Esophagus squamous epithelium (tissue), 4 donors: ENCODE results near the gene ERP44.

Experiments used
- POLR2A ChIP-seq, 4 donors: fragments of 450-650 bp; IDR thresholded peaks; one replicate each; pipeline ENCODE4 v1.6.1; 2017; ENCODE audit warnings: antibody characterized with exemption in 4 of 4, mild to moderate bottlenecking in 4 of 4, moderate library complexity in 3 of 4
- TF ChIP-seq, protein P1 (sequence below), 6 experiments: fragments of 450-650 bp in 4 of 6; fragments of 200-600 bp in 2 of 6; sonication (generic) in 2 of 6; IDR thresholded peaks; one replicate each; pipeline ENCODE4 v1.5.1; 2016 to 2019; ENCODE audit warnings: antibody characterized with exemption in 6 of 6, mild to moderate bottlenecking in 4 of 6, moderate library complexity in 4 of 6

DNA sequence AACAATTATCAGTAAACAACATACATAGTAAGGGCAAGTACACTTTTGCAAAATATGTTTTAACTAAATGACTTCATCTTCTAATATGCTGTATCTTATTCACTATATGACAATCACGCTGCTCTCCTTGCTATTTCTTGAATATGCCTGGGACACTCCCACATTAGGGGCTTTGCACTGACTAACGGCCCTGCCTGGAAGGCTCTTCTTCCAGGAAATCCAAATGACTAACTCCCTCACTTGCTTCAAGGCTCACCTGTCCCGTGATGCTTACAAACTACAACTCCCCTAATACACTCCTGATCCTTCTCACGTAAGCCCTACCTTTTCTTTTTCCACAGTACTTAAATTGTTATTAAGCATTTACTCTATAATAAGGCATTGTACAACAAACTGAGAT lies 10.6 kb downstream of the ERP44 start:
- no peak for TF ChIP-seq POLR2A (IDR thresholded peaks at IDR 0.05)
- TF ChIP-seq, protein P1, sequence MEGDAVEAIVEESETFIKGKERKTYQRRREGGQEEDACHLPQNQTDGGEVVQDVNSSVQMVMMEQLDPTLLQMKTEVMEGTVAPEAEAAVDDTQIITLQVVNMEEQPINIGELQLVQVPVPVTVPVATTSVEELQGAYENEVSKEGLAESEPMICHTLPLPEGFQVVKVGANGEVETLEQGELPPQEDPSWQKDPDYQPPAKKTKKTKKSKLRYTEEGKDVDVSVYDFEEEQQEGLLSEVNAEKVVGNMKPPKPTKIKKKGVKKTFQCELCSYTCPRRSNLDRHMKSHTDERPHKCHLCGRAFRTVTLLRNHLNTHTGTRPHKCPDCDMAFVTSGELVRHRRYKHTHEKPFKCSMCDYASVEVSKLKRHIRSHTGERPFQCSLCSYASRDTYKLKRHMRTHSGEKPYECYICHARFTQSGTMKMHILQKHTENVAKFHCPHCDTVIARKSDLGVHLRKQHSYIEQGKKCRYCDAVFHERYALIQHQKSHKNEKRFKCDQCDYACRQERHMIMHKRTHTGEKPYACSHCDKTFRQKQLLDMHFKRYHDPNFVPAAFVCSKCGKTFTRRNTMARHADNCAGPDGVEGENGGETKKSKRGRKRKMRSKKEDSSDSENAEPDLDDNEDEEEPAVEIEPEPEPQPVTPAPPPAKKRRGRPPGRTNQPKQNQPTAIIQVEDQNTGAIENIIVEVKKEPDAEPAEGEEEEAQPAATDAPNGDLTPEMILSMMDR (IDR thresholded peaks at IDR 0.05): no peak
